Upper lobe of left lung (tissue), 6 donors: ENCODE results near the gene BEST1. TPM values are rescaled to one million over a fixed set of nuclear protein-coding genes. Genes with fewer than 3 reads are reported as not detected.

ENCODE experiments used
- ATAC-seq, 2 donors: fragments of 200-7000 bp; cut with Tn5 transposase; one replicate each; pipeline ENCODE4 v1.9.1; 2022; ENCODE audit warnings: mild to moderate bottlenecking in 2 of 2, moderate library complexity in 2 of 2; ENCODE audit not compliant: low FRiP score in 2 of 2
- DNase-seq, 2 donors: peaks; one replicate each; pipeline ENCODE4 v3.0.0-alpha.2; 2019 to 2020
- H3K27ac ChIP-seq, 4 donors: fragments of 200-600 bp; sonication (generic); one replicate each; pipeline ENCODE4 v1.5.1; 2016 to 2019
- H3K27me3 ChIP-seq, 4 donors: fragments of 200-600 bp; sonication (generic); one replicate each; pipeline ENCODE4 v1.5.1; 2017 to 2019
- H3K36me3 ChIP-seq, 4 donors: fragments of 200-600 bp; sonication (generic); one replicate each; pipeline ENCODE4 v1.5.1; 2016 to 2019
- H3K4me1 ChIP-seq, 4 donors: fragments of 200-600 bp; sonication (generic); one replicate each; pipeline ENCODE4 v1.5.1; 2018 to 2019
- H3K4me3 ChIP-seq, 4 donors: fragments of 200-600 bp; sonication (generic); one replicate each; pipeline ENCODE4 v1.5.1; 2017 to 2019; ENCODE audit warnings: mild to moderate bottlenecking in 2 of 4, moderate library complexity in 1 of 4
- H3K9me3 ChIP-seq, 4 donors: fragments of 200-600 bp; sonication (generic); one replicate each; pipeline ENCODE4 v1.5.1; 2018 to 2019
- CTCF ChIP-seq, 6 experiments: fragments of 450-650 bp in 4 of 6; fragments of 200-600 bp in 2 of 6; sonication (generic) in 2 of 6; IDR thresholded peaks; one replicate each; pipeline ENCODE4 v1.5.1; 2016 to 2019; ENCODE audit warnings: antibody characterized with exemption in 6 of 6
- EP300 ChIP-seq, 4 donors: sonication (generic); formaldehyde crosslinking; IDR thresholded peaks; one replicate each; pipeline ENCODE4 v1.5.1; 2017; ENCODE audit warnings: antibody characterized with exemption in 4 of 4, control low read depth in 2 of 4
- POLR2A ChIP-seq, 4 donors: fragments of 450-650 bp; IDR thresholded peaks; one replicate each; pipeline ENCODE4 v1.5.1; 2016 to 2017; ENCODE audit warnings: antibody characterized with exemption in 4 of 4, mild to moderate bottlenecking in 2 of 4
- POLR2AphosphoS5 ChIP-seq, 2 donors: sonication (generic); formaldehyde crosslinking; IDR thresholded peaks; one replicate each; pipeline ENCODE4 v1.5.1; 2017; ENCODE audit warnings: antibody characterized with exemption in 2 of 2
- WGBS, 2 donors: methylation state at CpG; one replicate each; pipeline ENCODE4 v1.1.5; 2017 to 2018; 5-methylcytosine and 5-hydroxymethylcytosine counted together
- total RNA-seq, 6 donors: library from RNA; depleted of rRNA in 4 of 6; stranded (reverse); fragments of >200 nt in 4 of 6; gene quantifications; one replicate each; pipeline versions ENCODE4 v1.1.0 to v1.2.1, GENCODE V29; 2016 to 2021
- donor health status: DM: no; HTN: no; CAD: no; lungs with moderate emphysema.
- donor health status: DM: no; HTN: yes; CAD: no; lungs with severe emphysema.

The BEST1 gene
- total RNA-seq, 6 donors from 2014 or later = 6.5 to 18.9 (median 10.4) TPM

- Histone ChIP-seq H3K27me3 (peaks cover 0 to 8% (median 3%) of the 10 kb centered on the region in 4 donors), H3K4me1 (peaks cover 11 to 34% (median 20%) of the 10 kb centered on the region in 4 donors), H3K27ac (no peak overlapping the region), H3K36me3 (no peaks in the 10 kb centered on the region), H3K4me3 (no peak overlapping the region), H3K9me3 (no peaks in the 10 kb centered on the region)
- ATAC-seq (no peak), DNase-seq (peak in 1 of 2 donors; percentile 16)
- 93 to 94% methylated on average over 7 of the region's 7 CpGs for WGBS, 2 donors
- TF ChIP-seq EP300 (IDR thresholded peaks at IDR 0.05) (no peak), POLR2A (IDR thresholded peaks at IDR 0.05) (no peak), CTCF (IDR thresholded peaks at IDR 0.05) (no peak), POLR2AphosphoS5 (IDR thresholded peaks at IDR 0.05) (no peak)
Observed at GRCh38 chr11:61914471-61915171, 35.5 kb upstream of the BEST1 start.

GRCh38 chr11:61916737-61917333 lies 33.3 kb upstream of the BEST1 start:
- H3K27ac ChIP-seq = peak overlapping the region in 3 of 4 donors; percentile 37 to 77 (median 72)
- no peaks in the 10 kb centered on the region for H3K9me3 ChIP-seq
- H3K4me3 ChIP-seq = peak overlapping the region; percentile 40 to 64 (median 61)
- peak; percentile 22 to 82 for DNase-seq
- ATAC-seq = no peak
- peaks cover 9 to 34% (median 18%) of the 10 kb centered on the region in 4 donors for H3K4me1 ChIP-seq
- H3K27me3 ChIP-seq = peaks cover 0 to 8% (median 3%) of the 10 kb centered on the region in 4 donors
- WGBS, 2 donors = 10 to 26% methylated on average over 10 to 13 of the region's 32 CpGs
- no peak for TF ChIP-seq EP300 (IDR thresholded peaks at IDR 0.05)
- TF ChIP-seq POLR2A (IDR thresholded peaks at IDR 0.05) = no peak
- no peak for TF ChIP-seq CTCF (IDR thresholded peaks at IDR 0.05)
- TF ChIP-seq POLR2AphosphoS5 (IDR thresholded peaks at IDR 0.05) = no peak
- H3K36me3 ChIP-seq = no peaks in the 10 kb centered on the region

GRCh38 chr11:61917334-61918109 lies 32.6 kb upstream of the BEST1 start, which contains the start of gene RAB3IL1:
TSS of gene RAB3IL1 (minus strand) at chr11:61917566. CDS start at chr11:61917367, 199 bp downstream.
- DNase-seq = peak; percentile 53 to 93

More at GRCh38 chr11:61917334-61918109, 32.6 kb upstream of the BEST1 start, which contains the start of gene RAB3IL1:
- H3K4me1 ChIP-seq = peaks cover 12 to 36% (median 18%) of the 10 kb centered on the region in 4 donors
- H3K27me3 ChIP-seq = peaks cover 0 to 8% (median 3%) of the 10 kb centered on the region in 4 donors
- no peaks in the 10 kb centered on the region for H3K36me3 ChIP-seq
- 3 to 7% methylated on average over 10 to 47 of the region's 74 CpGs for WGBS, 2 donors
- H3K27ac ChIP-seq = peak within 1 kb of the TSS in 3 of 4 donors; percentile 37 to 77 (median 72)
- peak within 1 kb of the TSS; percentile 40 to 64 (median 61) for H3K4me3 ChIP-seq
- H3K9me3 ChIP-seq = no peaks in the 10 kb centered on the region
- TF ChIP-seq POLR2A (IDR thresholded peaks at IDR 0.05) = peak in 2 of 4 donors; percentile 13 to 48
- TF ChIP-seq CTCF (IDR thresholded peaks at IDR 0.05) = peak in 1 of 6 experiments; percentile 24
- TF ChIP-seq POLR2AphosphoS5 (IDR thresholded peaks at IDR 0.05) = peak in 1 of 2 donors; percentile 6
- TF ChIP-seq EP300 (IDR thresholded peaks at IDR 0.05) = no peak
- peak in 1 of 2 donors; percentile 89 for ATAC-seq
